ENCODE measurements around the gene ACAP3.

- no peak for TF ChIP-seq SREBF2 (IDR thresholded peaks at IDR 0.05)
- TF ChIP-seq EP300 (IDR thresholded peaks at IDR 0.05), result no peak
- no peak for TF ChIP-seq CTCF (IDR thresholded peaks at IDR 0.05)
- TF ChIP-seq RCOR1 (IDR thresholded peaks at IDR 0.05; ENCODE audit: low read depth, low read length), result no peak
- no peak for TF ChIP-seq SMC3 (IDR thresholded peaks at IDR 0.05)
- TF ChIP-seq POLR2A (IDR thresholded peaks at IDR 0.05; ENCODE audit: low read length), result no peak
Measured at GRCh38 chr1:1327291-1327690, 19.6 kb upstream of the ACAP3 start.
